Natural killer cell (primary cell): ENCODE data around the gene TBC1D9. TPM values are rescaled to one million over a fixed set of nuclear protein-coding genes. Genes with fewer than 3 reads are reported as not detected.

Experiments used
- ATAC-seq, 3 donors: fragments of 150-1000 bp in 2 of 3; fragments of 200-7000 bp in 1 of 3; cut with Tn5 transposase; 1 replicate in 1 of 3; 2 replicates in 2 of 3; pipeline ENCODE4 v1.10.0; 2021; ENCODE audit warnings: mild to moderate bottlenecking in 2 of 3, moderate library complexity in 2 of 3
- DNase-seq, 2 donors: peaks; one replicate each; pipeline versions ENCODE4 v3.0.0 to v3.0.0-alpha.2; 2013 to 2021; ENCODE audit warnings: mixed read lengths in 1 of 2
- H3K27ac ChIP-seq: one replicate; pipeline ENCODE4 v1.5.1; 2013; ENCODE audit warnings: mild to moderate bottlenecking, low read length
- H3K27me3 ChIP-seq: one replicate; pipeline ENCODE4 v1.6.1; 2013; ENCODE audit warnings: low read length; ENCODE audit not compliant: control insufficient read depth, insufficient read depth
- H3K36me3 ChIP-seq: one replicate; pipeline ENCODE4 v1.6.1; 2013; ENCODE audit warnings: low read length; ENCODE audit not compliant: control insufficient read depth, insufficient read depth
- H3K4me1 ChIP-seq: one replicate; pipeline ENCODE4 v1.6.1; 2013; ENCODE audit warnings: low read length; ENCODE audit not compliant: control insufficient read depth, insufficient read depth
- H3K4me3 ChIP-seq: one replicate; pipeline ENCODE4 v1.5.1; 2013; ENCODE audit warnings: low read length
- H3K9me3 ChIP-seq: one replicate; pipeline ENCODE4 v1.6.1; 2013; ENCODE audit warnings: low read length; ENCODE audit not compliant: control insufficient read depth, insufficient read depth
- H3K27ac Mint-ChIP-seq, 2 donors: one replicate each; pipeline ENCODE4 v1.8.0; 2022; ENCODE audit warnings: mild to moderate bottlenecking in 2 of 2, mixed read lengths in 2 of 2, moderate library complexity in 1 of 2
- H3K27me3 Mint-ChIP-seq, 2 donors: one replicate each; pipeline ENCODE4 v1.8.0; 2022; ENCODE audit warnings: low read depth in 2 of 2, mixed read lengths in 2 of 2
- H3K36me3 Mint-ChIP-seq: one replicate; pipeline ENCODE4 v1.8.0; 2022; ENCODE audit warnings: mixed read lengths
- H3K4me1 Mint-ChIP-seq, 2 donors: one replicate each; pipeline ENCODE4 v1.8.0; 2022; ENCODE audit warnings: mixed read lengths in 2 of 2
- H3K4me3 Mint-ChIP-seq: one replicate; pipeline ENCODE4 v1.8.0; 2022; ENCODE audit warnings: mild to moderate bottlenecking, moderate library complexity, mixed read lengths
- H3K9me3 Mint-ChIP-seq, 2 donors: one replicate each; pipeline ENCODE4 v1.8.0; 2022; ENCODE audit warnings: mixed read lengths in 2 of 2
- WGBS: methylation state at CpG from one replicate; pipeline ENCODE4 v1.1.7; 2013; ENCODE audit warnings: missing lambda C conversion rate; ENCODE audit not compliant: insufficient coverage; 5-methylcytosine and 5-hydroxymethylcytosine counted together
- intact Hi-C: fragments of 100-400 bp; cut with micrococcal nuclease; formaldehyde crosslinking; loops from one replicate; pipeline ENCODE4 v1.14.2; 2022
- total RNA-seq, 4 donors: library from RNA; stranded (reverse); fragments of 120-200 nt in 1 of 4; gene quantifications; one replicate each; pipeline versions ENCODE4 v1.2.3 to v1.2.4, GENCODE V29; 2013 to 2022
- TF ChIP-seq, protein P1 (sequence below): fragments of 200-600 bp; IDR thresholded peaks from one replicate; pipeline ENCODE4 v1.8.0; 2022; ENCODE audit warnings: antibody characterized with exemption

The TBC1D9 gene
- total RNA-seq, 3 donors from 2014 or later (not counting 1 experiment from before 2014, with no cell fraction given), result 1.3 to 3.3 (median 2.0) TPM

DNA sequence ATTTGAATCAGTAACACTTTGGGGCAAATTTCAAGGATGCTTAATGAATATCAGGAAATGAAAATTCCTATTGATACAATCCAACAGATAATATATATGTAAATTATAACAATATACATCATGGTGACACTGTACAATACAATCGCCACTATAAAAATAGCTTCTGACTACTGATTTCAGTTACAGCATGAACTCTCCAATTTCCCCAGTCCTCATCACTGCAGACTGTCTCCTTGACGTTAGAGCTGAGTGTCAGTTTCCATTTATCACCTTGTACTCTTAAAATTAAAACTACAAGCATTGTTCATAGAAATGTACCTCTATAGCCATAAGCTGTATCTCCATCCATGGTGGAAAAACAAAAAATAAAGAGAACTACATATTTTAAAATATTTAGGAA lies 23.4 kb downstream of the TBC1D9 start:
- intact Hi-C loops, result no loop called here
- Histone ChIP-seq H3K27ac (no peak overlapping the region), H3K4me1 (no peaks in the 10 kb centered on the region), H3K4me3 (no peak overlapping the region), H3K27me3 (no peaks in the 10 kb centered on the region), H3K9me3 (no peaks in the 10 kb centered on the region), H3K36me3 (no peaks in the 10 kb centered on the region)
- Mint-ChIP-seq H3K9me3 (no peaks in the 10 kb centered on the region), H3K27ac (no peak overlapping the region), H3K4me3 (no peak overlapping the region), H3K36me3 (no peaks in the 10 kb centered on the region), H3K27me3 (peaks cover 10 to 13% of the 10 kb centered on the region in 2 donors), H3K4me1 (no peaks in the 10 kb centered on the region)
- TF ChIP-seq, protein P1, sequence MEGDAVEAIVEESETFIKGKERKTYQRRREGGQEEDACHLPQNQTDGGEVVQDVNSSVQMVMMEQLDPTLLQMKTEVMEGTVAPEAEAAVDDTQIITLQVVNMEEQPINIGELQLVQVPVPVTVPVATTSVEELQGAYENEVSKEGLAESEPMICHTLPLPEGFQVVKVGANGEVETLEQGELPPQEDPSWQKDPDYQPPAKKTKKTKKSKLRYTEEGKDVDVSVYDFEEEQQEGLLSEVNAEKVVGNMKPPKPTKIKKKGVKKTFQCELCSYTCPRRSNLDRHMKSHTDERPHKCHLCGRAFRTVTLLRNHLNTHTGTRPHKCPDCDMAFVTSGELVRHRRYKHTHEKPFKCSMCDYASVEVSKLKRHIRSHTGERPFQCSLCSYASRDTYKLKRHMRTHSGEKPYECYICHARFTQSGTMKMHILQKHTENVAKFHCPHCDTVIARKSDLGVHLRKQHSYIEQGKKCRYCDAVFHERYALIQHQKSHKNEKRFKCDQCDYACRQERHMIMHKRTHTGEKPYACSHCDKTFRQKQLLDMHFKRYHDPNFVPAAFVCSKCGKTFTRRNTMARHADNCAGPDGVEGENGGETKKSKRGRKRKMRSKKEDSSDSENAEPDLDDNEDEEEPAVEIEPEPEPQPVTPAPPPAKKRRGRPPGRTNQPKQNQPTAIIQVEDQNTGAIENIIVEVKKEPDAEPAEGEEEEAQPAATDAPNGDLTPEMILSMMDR, result no peak
- WGBS, result 88% methylated on average over 2 of the region's 2 CpGs
- DNase-seq, result no peak
- no peak for ATAC-seq

DNA sequence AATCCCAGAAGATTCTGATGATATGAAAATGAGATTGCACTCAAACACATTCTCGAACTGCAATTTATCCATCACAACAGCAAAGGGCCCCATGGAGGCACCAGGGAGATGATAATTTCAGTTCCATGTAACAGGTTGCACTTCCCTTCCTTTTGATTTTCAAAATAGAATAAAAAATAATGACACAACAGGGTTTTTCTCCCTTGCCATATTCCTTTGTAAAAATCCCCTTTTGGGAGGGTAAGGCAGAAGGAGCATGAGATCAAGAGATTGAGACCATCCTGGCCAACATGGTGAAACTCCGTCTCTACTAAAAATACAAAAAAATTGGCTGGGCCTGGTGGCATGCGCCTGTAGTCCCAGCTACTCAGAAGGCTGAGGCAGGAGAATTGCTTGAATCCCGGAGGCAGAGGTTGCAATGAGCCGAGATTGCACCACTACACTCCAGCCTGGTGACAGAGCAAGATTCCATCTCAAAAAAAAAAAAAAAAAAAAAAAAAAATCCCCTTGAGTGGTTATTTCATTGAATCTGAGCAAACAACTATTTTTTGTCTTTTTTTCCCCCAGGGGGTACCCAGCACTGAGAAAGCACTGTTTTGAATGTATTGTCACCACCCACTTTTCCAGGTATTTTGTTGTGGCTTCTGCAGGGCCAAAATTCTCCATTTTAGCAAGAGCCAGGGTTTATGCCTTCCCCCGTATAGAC lies 26.7 kb downstream of the TBC1D9 start:
- Mint-ChIP-seq H3K4me3 (no peak overlapping the region), H3K27ac (no peak overlapping the region), H3K9me3 (no peaks in the 10 kb centered on the region), H3K27me3 (peaks cover 5 to 13% of the 10 kb centered on the region in 2 donors), H3K36me3 (no peaks in the 10 kb centered on the region), H3K4me1 (no peaks in the 10 kb centered on the region)
- TF ChIP-seq, protein P1, result no peak
- peaks cover 2% of the 10 kb centered on the region for H3K4me1 ChIP-seq
- H3K36me3 ChIP-seq, result no peaks in the 10 kb centered on the region
- H3K27ac ChIP-seq, result no peak overlapping the region
- 89% methylated on average over 6 of the region's 6 CpGs for WGBS
- no peaks in the 10 kb centered on the region for H3K9me3 ChIP-seq
- H3K4me3 ChIP-seq, result no peak overlapping the region
- intact Hi-C loops, result no loop called here
- DNase-seq, result no peak
- ATAC-seq, result no peak
- H3K27me3 ChIP-seq, result no peaks in the 10 kb centered on the region

DNA sequence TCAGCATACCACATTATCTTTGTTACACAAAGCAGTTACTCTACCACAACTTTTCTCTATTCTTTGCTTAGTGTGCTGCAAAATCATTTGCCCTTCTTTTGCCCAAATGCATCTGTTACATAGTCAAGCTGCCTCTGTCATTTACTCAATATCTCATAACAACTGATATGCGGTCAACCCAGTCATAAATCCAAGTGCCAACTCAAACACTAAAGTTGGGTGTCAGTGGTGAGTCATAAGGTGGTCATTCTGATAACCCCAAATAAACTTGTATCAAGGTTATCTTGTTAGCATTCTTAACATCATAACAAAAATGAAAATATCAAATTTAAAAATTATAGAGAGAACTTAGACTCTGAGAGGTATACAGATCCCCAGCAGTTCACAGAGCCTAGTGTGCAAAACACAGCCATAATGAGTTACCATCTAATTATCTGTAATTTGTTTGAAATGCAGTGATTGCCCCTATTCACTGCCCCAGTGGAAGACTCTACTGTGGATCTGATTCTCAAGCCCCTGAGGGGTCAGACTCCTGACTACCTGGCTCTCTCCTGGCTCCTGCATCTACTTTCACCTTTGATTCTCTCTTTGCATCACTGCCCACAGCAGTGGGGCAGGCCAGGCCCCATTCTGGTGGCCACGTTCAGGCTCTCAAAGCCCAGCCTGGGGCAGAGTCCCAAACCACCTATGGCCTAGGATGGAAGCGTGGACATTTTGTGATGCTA lies 29.2 kb downstream of the TBC1D9 start:
- 78% methylated on average over 3 of the region's 3 CpGs for WGBS
- DNase-seq (no peak), ATAC-seq (no peak)
- Histone ChIP-seq H3K4me1 (peaks cover 2% of the 10 kb centered on the region), H3K9me3 (no peaks in the 10 kb centered on the region), H3K36me3 (no peaks in the 10 kb centered on the region), H3K4me3 (no peak overlapping the region), H3K27me3 (no peaks in the 10 kb centered on the region), H3K27ac (no peak overlapping the region)
- peaks cover 0 to under 1% of the 10 kb centered on the region in 2 donors for H3K4me1 Mint-ChIP-seq
- no peak overlapping the region for H3K27ac Mint-ChIP-seq
- no peaks in the 10 kb centered on the region for H3K9me3 Mint-ChIP-seq
- peaks cover 0 to 2% of the 10 kb centered on the region in 2 donors for H3K27me3 Mint-ChIP-seq
- TF ChIP-seq, protein P1, result no peak
- intact Hi-C loops, result no loop called here
- no peaks in the 10 kb centered on the region for H3K36me3 Mint-ChIP-seq
- no peak overlapping the region for H3K4me3 Mint-ChIP-seq
